Hindlimb muscle (tissue), 1 donor: ENCODE data around the gene GAS1. TPM values are rescaled to one million over a fixed set of nuclear protein-coding genes. Genes with fewer than 3 reads are reported as not detected.

Experiments used
- DNase-seq: peaks from one replicate; pipeline ENCODE4 v3.0.0-alpha.2; 2013
- polyA plus RNA-seq: library from polyadenylated mRNA; unstranded; fragments of 120-200 nt; gene quantifications from one replicate; pipeline ENCODE4 v1.2.1, GENCODE V29; 2013; ENCODE audit not compliant: insufficient read length

GAS1 gene
- polyA plus RNA-seq, 1 donor, result 63.8 TPM

DNA sequence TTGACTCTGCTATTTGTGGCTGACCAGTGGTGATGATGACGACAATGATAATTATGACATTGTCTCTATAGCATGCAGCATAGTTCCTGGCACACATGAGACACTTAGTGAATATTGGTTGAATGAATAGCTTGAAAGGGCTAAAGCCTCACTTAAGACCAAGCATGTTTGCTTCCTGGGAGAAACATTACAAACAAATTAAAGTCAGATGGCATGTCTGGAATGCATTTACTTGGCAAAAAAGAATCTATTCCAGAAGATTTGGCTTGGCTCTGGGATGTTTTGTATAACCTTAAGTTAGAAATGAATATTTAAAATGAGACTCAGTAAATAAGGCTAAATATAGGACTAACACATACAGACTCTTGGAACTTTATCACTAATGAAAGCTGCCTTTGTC is 21.6 kb downstream of the GAS1 start:
- no peak for DNase-seq

DNA sequence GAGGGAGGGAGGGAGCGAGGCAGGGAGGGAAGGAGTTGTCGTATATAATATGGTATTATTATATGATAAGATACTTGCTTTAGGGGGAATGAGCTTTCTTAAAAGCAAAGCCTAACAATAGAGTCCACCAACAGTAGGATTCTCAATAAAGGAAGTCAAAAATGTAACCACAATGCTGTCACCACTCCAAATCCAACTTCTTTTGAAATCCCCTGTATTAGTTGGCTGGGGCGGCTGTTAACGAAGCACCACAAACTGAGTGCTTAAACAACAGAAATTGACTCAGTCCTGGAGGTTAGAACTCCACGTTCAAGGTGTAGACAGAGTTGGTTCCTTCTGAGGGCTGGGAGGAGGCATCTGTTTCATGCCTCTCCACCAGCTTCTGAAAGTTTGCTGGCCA is 23.1 kb downstream of the GAS1 start:
- DNase-seq, result no peak

DNA sequence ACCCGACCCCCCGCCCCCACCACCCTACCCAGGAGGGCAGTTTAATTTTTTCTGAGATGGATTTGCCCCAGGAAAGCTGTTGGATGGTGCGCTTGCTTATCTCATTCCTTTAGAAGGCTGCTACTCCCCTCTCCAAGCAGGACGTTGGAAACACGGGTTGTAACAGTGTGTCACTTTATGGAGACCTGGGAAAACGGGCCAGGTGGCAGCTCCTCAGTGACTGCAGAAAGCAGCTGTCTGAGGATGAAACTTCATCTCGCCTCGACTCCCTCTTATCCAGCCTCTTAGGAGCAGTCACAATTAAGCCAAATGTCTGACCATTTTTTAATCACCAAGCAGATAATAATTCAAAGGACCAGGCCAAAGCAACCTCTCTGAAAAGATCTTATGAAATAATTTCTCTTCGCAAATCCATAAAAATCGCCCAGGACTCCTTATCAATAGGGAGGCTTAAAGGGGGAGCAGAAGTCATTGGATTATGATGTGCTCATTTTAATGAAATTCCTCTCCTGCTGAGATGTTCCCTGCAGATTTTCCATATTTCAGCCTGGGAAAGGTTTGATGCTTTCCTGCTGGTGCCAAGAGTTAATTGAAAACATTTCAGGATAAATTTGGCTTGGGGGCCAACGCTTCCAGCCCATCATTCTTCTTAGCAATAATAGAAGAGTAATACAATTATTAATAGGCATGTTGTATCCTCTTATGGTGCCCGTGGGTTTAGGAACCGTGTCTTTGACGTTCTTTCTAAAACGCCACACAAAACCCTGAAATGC is 26.0 kb downstream of the GAS1 start:
- DNase-seq, result peak; percentile 63

DNA sequence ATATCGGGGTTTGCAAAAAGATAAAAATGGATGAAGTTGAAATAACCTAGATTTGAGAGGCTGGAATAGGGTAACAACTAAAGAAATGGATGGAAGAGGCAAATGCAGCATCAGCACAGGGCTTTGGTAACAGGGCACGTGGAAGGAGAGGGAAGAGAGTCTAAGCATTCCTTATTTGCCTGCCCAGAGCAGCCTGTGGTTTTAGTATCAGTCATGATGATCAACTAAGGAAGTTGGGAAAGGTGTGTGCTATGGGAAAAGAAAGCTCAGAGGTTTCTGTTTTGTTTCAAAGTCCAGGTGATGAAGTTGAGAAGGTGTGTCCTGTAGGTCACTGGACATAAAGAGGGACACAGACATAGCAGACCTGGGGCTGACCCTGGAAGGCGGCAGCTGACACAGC is 28.8 kb downstream of the GAS1 start:
- no peak for DNase-seq

DNA sequence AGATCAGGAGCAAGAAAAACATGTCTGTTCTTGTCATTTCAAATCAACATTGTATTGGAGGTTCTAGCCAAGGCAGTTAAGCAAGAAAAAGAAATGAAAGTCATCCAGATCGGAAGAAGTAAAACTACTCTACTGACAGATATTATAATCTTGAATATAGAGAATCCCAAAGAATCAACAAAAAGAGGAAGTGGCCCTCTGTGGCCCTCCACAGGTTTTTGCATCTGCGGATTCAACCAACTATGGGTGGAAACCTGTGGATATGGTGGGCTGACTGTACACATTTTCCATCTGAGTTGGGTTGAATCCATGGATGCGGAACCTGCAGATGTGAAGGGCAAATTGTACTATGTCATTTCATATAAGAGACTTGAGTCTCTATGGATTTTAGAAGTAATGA is 35.1 kb downstream of the GAS1 start:
- DNase-seq, result no peak

DNA sequence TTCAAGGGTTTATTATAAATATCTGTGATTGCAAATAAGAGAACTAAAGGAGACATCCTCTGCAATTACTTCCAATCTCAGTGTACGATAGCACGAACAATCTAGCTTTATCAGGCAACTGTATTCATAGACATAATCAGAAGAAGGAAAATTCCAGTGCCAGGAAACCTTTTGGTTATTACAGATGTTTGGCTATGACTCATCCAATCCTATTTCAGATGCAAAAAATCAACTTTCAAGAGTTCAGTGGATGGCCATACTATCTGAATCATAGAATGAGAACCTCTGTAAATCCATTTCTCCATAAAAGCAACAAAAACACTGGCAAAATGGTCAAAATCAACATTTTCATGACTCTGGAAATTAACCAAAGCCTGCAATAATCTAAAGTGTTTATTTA is 37.9 kb downstream of the GAS1 start:
- DNase-seq, result no peak

DNA sequence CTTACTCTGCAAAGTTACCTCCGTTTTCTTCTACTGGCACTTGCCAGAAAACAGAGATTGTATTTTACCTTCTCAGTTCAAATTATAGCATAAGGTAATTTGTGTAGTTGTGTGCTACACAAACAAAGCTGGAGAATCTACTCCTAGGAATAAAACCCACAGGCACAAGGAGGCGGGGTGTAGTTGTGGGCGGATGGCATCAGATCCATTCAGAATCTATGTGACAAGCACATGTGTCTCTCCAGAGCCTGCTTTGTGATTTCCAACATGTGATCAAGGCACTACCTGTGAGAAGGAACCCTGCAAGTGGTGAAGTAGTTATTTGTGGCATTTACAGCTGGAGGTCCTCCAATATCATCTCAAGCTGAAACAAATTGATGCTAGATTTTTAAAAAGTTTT is 39.0 kb downstream of the GAS1 start:
- no peak for DNase-seq

DNA sequence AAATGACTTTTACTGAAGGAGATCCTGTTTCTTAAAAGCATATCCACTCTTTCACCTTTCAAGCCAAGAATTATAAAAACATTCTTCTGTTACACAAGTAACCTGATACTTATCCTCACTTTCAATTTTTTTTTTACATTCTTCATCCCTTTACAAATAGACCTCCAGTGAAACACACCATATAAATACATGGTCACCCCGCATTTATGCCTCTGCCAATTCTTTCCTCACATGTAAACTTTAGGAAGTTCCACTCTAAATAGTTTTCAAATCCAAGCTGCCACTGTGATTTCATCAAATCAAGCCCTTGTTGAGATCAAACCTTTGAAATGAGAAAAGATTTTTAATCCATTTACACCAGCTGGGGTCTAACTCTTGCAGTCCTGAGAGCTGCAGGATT is 40.0 kb downstream of the GAS1 start:
- DNase-seq, result no peak

DNA sequence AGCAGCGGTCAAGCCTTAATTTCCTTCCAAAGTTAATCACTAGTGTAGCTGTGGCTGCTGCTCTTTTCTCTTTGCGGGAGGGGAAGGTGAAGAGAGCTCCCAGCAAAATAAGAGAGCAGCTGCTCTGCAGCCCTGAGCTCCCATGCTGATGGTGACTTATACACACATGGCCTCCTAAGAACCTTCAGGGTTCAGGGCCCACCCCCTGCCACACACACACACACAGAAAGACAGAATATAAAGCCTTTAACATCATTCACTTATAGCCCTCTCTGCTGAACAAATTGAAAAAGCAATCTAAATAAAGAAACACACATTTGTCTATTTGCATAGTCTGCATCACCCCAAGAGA is 43.6 kb downstream of the GAS1 start:
- no peak for DNase-seq

DNA sequence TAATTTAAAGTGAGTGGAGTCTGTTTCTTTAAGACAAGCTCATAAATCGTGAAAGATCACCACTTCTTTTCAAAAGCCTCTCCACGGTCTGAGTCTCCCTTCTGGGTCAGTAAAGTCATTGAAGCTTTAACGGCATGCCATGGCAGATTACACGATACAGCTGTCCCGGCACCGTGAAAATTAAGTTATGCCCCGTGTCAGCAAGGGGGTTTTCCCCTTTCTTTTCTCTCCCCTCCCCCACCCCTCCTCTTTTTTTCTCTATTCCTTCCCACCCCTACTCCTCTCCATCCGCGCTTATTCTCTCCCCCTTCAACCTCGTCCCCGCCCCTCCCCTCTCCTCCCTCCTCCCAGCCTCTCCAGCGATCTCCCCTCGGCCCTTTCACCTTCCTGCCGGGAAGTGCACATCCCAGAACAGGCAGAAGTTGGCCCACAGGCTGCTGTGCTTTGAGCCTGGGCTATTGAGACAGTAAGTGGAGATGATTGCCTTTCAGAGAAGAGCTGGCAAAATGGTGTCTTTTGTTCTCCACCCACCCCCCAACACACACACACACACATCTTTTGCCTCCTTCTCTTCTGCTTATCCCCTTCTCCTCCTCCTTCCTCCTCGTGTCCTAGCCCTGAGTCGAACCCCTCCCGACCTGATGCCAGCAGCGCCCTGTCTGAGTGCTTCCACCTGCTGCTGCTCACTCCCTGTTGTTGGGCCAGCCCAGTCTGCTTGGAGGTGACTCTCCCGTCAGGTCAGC is 44.1 kb downstream of the GAS1 start:
- DNase-seq, result peak; percentile 45

DNA sequence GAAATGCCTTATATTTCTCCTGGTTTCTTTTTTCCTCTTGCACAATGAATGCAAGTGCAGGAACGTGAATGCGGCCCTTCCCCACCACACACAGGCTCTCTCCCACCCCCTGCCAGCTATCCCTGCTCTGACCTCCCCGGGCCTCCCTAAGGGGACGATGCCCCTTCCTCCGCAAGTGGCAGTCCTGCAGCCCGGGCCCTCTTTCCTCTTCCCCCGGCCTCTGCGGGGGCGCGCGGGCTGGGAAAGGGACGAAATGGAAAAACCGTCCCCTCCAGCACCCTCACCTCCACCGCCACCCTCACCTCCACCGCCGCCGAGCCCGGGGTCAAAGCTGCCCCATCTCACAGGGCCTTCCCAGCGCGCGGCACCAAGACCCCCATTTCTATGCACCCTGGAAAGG is 44.7 kb downstream of the GAS1 start:
- DNase-seq, result no peak

DNA sequence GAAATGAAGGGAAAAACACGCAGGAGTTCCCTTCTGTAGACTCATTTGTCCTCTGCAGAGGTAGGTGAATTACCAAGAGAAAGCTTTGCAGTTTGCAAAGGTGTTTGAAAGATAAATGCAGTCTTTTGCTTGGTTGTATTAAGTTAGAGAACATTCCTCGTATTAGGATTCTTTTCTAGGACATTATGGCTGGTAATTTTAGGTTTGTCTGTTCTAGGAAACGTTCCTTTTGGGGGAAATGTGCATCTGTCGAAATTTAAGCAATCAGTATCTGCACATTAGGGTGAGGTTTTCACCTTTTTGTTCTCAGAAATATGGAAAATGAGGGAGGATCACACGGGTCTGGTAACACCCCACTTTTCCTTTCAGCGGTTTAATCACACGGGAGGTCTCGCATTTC is 45.1 kb downstream of the GAS1 start:
- DNase-seq, result no peak

DNA sequence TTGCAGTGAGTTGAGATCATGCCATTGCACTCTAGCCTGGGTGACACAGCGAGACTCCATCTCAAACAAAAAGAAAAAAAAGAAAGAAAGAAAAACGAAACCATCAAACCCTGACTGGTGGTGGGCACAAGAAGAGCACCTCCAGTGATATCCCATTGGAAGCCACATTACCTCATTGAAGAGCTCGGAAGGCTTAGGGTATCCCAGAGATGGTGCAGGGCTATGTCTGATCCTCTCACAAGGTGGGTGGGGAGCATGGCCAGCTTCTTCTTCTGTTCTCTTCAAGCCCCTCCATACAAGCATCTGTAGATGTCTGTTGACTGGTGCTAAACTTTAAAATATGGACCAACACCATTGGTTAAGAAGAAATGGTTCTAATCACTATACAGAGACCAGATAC is 45.8 kb downstream of the GAS1 start:
- no peak for DNase-seq
